Activated CD4-positive, alpha-beta T cell treated with anti-CD3 and anti-CD28 coated beads for 4 hours (primary cell): ENCODE results near the gene MPV17L2.
"Not testable (repeated sequence)": the region's sequence is repeated elsewhere in the genome, so short reads cannot be mapped to it uniquely, and the experiment has no call there.

Experiments used
- DNase-seq, 2 donors: peaks; one replicate each; pipeline ENCODE4 v3.0.0-alpha.2; 2020

The MPV17L2 gene

DNA sequence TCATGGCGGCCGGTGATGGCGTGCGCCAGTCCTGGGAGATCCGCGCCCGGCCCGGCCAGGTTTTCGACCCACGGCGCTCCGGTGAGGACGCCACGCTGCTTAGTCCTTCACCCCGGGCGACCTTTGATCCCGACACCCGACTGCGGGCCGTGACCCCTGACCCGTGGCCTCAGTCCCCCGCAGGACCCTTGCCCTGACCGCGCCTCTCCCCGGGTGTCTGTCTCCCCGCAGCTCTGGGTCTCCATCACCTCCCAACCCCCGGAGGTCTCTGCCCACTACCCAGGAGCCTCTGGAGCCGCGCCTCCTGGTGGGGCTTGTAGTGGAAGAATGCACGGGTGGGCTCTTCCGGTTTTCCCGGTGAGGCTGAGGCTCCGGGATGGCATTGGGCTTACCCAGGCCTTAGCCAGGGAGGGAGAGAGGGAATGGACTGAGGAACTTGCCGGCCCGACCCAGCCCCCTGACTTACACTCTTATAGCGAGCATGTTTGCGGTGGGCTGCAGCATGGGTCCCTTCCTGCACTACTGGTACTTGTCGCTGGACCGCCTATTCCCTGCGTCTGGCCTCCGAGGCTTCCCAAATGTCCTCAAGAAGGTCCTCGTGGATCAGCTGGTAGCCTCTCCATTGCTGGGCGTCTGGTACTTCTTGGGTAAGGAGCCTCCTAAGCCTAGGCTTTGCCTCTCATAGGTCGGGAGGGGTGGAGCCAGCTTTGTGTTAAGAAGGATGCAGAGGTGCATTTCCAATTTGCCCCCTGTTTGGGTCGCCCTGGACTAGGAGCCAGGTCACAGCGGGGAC lies 566 bp downstream of the MPV17L2 start:
- no peak for DNase-seq

GRCh38 chr19:18194181-18194530 lies 1.1 kb downstream of the MPV17L2 start:
- no peak for DNase-seq

DNA sequence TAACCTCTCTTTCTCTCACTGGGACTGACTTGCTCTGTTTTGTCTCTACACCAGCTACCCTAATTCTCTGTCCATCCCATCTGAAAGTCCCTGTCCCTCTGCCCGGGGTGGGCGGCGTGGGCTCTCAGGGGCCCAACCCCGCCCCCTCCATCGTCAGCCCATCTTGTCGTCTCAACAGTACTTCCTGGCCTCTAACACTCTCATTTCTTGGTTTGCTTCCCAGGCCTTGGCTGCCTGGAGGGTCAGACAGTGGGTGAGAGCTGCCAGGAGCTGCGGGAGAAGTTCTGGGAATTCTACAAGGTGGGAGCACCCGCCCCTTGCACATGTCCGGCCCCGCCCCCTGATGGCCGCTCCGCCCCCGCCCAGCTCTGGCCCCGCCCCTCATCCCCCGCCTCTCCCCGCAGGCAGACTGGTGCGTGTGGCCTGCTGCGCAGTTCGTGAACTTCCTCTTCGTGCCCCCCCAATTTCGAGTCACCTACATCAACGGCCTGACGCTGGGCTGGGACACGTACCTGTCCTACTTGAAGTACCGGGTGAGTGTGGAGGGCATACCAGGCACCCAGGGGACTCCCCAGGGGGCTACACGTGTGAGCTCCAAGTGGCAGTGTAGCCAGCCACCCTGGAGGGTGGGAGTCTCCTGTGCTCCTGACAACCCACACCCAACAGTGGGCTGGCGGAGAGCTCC lies 1.7 kb downstream of the MPV17L2 start:
- peak in 1 of 2 donors; percentile 27 for DNase-seq

DNA sequence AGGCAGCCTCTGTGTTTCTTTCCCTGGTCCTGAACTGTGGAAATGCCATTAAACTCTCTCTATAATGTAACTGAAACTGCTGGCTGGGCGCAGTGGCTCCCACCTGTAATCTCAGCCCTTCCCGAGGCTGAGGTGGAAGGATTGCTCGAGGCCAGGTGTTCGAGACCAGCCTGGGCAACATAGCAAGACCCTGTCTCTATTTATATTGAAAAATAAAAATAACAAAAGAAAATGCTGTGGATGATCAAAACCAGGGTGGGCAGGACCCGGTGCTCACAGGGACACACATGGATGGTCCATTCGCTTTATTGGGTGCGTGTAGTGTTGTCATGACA lies 3.5 kb downstream of the MPV17L2 start:
- no peak for DNase-seq

DNA sequence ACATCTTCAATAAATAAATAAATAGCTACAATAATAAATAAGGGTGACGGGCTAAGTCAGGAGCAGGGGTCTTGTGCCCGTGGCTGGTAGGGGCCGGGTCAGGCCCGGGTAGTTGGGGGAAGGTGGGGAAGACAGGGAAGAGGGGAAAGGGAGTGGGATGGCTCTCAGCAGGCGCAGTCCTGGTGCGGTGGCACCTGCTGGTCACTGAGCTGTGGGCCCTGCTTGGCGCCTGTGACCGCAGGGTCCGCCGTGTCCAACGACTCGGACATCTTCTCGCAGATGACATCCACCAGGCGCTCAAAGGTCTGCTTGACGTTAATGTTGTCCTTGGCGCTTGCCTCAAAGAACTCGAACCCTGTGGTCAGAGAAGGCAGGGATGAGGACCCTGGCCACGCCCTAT lies 4.3 kb downstream of the MPV17L2 start:
- DNase-seq: no peak

DNA sequence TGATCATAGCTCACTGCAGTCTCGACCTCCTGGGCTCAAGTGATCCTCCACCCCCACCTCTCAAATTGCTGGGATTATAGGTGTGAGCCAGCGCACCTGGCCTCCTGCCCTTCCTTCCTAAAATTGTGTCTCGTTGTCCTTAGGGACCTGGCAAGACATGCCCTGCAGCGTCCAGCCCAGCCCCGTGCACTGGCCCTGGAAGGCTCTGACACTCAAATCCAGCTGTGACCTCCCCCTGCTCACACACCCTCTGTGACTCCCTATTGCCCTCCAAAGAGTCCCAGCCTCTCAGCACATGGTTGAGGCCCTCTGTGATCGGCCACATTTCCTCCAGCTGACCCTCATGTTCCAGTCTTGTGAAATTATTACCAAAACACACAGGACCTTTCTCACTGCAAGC lies 4.9 kb downstream of the MPV17L2 start:
- no peak for DNase-seq

- DNase-seq: no peak
Measured at GRCh38 chr19:18198374-18198773, 5.4 kb downstream of the MPV17L2 start.

DNA sequence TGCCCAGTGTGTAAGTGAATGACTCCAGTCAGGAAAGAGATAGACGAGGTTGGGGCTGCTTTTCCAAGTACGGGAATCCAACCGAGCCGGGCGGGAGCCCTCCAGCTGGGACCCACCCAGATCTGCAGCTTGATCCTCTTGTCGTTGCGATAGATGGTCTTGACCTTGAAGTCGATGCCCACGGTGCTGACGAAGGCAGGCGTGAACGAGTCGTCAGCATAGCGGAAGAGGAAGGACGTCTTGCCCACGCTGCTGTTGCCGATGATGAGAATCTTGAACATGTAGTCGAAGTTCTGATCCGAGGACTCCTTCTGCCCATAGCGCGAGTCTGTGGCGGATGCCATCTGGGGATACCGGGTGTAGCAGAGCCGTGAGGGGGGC lies 9.4 kb downstream of the MPV17L2 start:
- no peak for DNase-seq

GRCh38 chr19:18202778-18203407 lies 9.9 kb downstream of the MPV17L2 start:
- peak; percentile 16 to 28 for DNase-seq

DNA sequence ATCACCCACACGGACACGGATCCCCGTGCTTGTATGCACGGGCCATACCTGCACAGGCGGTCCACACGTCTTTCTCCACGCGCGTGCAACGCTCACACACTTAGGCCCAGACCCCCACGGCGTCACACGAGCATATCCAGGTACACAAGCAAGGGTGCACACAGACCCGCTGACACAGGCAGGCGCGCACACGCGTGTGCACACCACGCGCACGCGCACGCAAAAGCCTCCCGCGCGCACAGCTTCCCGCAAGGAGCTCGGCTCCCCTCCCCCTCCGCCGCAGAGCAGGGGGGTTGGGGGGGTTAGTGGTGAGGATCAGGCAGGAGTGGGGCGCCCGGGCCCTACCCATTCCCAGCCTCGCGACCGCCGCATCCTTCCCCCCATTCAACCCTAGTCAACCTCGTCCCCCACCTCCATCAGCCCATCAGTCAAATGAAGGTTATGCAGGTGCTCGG lies 10.4 kb downstream of the MPV17L2 start:
- DNase-seq: no peak

- peak; percentile 99 to 100 for DNase-seq
Measured at GRCh38 chr19:18203863-18204393, 10.9 kb downstream of the MPV17L2 start, which contains the start of gene RAB3A. Gene RAB3A, minus strand, starts transcription at chr19:18204042. Its CDS starts 1,302 bp downstream, at chr19:18202740.

DNA sequence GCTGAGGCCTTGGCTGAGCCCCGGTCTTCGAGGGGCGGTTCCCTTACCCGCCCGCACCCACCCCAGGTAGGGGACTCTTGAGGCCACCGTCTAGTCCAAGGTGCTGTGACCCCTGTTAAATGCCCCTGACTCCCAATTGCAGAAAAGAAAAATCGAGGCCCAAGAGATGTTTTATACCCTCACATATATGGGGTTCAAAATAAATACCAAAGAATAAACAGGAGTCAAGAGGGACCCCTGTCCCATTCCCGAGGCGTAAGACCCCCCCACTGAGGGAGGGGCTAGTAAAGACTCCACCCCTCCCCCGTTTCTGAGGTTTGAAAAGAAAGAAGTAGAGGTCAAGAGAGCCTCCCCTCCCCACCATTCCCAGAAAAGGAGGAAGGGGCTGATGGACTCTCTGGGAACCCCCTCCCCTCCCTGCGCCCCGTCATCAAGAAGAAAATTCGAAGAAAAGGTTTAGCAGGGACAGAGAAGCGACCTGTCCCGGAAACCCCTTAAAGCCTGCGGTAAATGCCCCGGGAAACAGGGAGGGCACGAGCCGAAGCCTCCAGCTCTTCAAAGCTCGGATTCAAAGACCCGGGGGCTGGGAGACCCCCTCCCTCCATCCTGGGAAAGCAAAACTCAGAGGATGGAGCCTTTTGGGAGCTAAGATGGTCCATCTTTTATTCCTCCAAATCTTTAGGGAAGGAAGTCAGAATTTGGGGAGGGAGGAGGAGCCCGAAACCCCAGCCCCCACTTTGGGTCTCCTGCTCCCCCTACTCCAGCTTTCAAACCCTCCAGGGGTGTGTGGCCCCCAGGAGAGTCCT lies 11.6 kb downstream of the MPV17L2 start:
- peak in 1 of 2 donors; percentile 42 for DNase-seq

DNA sequence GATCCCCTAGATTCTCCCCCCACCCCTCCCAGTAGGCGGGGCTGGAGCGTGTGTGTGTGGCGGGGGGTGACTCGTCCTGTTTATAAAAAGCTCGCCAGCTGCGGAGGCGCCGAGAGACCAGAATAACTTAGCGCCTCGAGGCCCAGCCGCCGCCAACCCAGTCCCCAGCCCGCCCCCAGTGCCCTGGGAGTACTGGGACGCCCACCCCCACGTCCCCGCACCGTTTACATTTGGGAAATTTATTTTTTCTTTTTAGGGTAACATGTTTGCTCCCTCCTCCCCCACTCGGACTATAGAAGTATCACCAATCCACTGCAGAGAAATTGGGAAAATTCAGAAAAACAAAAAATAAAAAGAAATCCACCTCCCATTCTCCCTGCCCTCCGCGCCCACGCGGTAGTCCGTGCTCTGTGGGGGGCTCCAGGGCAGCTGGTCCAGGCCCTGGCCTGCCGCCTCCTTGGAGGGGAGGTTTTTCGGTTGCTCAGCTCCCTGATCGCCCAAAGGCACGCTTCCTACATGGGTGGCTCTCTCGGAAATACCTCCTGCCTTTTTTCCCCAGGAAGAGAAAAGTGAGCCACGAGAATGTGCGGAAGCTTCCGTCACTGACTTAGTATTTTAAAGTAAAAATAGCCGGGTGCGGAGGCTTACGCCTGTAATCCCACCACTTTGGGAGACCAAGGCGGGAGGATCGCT lies 12.3 kb downstream of the MPV17L2 start:
- DNase-seq: peak; percentile 50 to 53

DNA sequence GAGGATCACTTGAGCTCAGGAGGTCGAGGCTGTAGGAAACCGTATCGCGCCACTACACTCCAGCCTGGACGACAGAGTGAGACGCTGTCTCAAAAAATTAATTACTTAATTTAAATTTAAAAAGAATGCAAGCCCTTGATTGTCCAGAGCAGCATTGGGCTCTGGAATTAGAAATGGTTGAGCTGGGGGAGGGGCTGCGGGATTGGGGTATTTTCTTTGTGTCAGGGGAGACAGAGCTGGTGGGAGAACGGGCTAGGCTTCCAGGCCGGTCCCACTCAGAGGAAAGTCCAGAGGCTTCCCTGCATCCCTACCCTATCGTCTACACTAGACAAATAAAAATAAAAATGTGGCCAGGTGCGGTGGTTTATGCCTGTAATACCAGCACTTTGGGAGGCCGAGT lies 13.0 kb downstream of the MPV17L2 start:
- DNase-seq: no peak

DNA sequence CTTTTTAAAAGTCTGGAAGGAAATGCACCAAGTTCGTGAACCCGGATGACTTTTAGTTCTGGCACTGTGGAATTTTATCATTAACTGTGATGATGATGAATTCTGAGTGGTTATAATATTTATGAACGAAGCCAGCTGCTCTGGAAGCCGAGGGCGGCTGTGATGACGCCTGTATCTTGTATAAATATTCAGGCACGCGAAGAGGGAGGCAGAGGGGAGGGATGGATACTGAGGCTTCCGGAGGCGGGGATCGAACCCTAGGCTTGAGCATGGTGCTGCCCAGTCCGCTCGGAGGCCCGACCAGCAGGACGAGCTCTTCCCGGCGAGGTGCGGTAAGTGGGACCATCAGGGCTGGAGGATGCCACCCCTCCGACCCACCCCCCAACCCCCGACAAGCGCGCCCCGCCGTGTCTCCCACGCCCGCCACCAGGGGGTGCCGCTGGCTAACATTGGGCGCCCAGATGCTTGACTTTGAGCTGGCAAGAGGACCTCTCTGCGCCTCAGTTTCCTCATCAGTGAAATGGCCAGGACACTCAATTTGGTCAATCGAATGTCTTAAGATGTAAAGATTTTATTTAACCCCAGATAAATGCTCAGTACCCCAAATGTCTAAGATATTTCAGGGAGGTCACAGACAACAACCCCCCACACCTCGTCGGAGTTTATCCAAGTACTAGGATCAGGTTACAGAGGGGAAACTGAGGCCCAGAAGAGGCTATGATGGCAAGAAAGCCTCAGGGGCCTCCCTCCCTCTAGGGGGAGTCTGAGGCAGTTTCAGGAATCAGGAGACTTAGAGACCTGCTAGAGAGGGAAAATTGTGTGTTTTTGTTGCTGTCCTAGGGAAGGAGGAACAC lies 15.3 kb downstream of the MPV17L2 start:
- DNase-seq: peak; percentile 42 to 51

GRCh38 chr19:18209912-18210311 lies 16.9 kb downstream of the MPV17L2 start:
- DNase-seq: not testable (repeated sequence)

GRCh38 chr19:18211683-18212082 lies 18.7 kb downstream of the MPV17L2 start:
- no peak for DNase-seq

DNA sequence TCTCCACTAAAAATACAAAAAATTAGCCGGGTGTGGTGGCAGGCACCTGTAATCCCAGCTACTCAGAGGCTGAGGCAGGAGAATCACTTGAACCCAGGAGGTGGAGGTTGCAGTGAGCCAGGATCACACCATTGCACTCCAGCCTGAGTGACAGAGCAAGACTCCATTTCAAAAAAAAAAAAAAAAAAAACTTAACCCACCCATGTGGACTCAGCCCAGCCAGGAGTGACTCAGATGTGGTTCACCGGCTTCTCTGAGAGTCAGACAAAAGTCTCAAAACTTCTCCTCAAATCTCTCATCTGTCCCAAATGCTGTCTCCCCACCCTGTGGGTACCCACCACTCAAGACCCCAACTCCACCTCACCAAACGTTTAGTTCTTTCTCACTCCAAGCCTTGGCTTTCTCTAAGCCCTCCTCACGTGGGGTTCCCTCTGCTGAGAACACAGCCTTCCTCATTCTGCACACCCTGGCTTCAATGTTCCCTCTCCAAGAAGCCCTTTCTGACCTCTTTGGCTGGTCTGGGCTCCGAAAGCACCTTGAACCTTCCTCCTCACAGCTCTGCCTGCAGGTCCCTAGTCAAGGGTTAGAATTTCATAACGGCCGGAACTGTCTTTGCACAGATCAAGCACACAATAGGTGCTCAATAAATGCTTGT lies 21.9 kb downstream of the MPV17L2 start:
- DNase-seq: no peak

- no peak for DNase-seq
Measured at GRCh38 chr19:18216789-18217188, 23.8 kb downstream of the MPV17L2 start.

DNA sequence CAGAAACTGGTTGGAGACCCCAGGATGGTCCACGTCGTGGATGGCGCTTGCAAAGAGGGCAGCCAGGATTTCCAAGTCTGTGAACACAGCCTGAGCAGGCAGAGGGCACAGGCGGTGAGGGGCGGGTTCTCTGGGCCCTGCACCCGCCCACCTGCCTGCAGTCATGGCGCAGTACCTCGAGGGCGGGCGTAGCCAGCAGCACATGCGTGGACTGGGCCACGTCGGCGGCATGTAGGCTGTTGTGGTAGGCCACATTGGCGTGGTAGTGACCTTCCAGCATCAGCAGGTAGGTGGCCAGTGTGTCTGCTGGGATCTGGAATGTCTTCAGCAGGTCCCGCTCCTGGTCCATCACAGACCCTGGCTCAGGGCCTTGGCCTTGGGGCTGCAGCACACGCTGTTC lies 25.1 kb downstream of the MPV17L2 start:
- DNase-seq: no peak

GRCh38 chr19:18218600-18218999 lies 25.6 kb downstream of the MPV17L2 start:
- no peak for DNase-seq
